ENCODE results near the gene KIAA1328. TPM values are rescaled to one million over a fixed set of nuclear protein-coding genes. Genes with fewer than 3 reads are reported as not detected.

KIAA1328 gene
- total RNA-seq, 4 donors from 2014 or later, result 12.3 to 16.6 (median 13.1) TPM

DNA sequence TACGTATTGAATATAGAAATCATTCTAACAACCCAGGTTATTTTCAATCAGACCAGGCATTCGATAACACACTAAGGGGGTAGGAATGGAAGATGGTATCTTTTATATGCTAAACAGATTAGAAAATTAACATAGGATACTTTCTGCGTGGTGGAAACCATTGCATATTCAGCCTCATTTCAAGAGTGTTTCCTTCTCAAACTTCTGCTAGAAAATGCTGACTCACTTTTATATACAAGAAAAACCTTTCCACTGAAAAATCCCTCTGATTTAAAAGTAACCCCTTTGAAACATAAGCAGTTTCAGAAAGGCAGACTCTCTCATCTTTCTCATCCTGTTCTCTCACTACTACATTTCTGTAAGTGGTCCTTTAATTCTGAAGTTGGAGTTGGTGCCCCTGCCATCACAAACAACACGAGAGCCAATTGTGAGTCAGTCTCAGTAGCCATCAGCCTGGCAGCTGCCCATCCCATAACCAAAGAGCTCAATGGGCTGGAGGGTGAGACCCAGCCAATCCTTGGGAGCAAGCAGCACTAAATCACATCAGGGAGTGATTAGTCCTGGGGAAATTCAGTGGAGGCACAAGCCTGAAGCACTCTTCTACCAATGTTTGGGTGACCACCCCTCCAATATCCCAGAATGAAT lies 393.5 kb downstream of the KIAA1328 start:
- Histone ChIP-seq H3K36me3 (peaks cover 0 to 11% (median 2%) of the 10 kb centered on the region in 4 donors), H3K4me3 (no peak overlapping the region), H3K9me3 (no peaks in the 10 kb centered on the region), H3K4me1 (no peaks in the 10 kb centered on the region), H3K27me3 (no peaks in the 10 kb centered on the region), H3K27ac (replicated peaks in 1 of 4) (no peak overlapping the region)
- intact Hi-C loops (cut with DNase I), result no loop called here
- no peak for DNase-seq (ENCODE audit: extremely low spot score)
- WGBS, result 91% methylated on average over 4 of the region's 4 CpGs
- TF ChIP-seq EP300 (IDR thresholded peaks at IDR 0.05), result no peak
- TF ChIP-seq, protein P1, sequence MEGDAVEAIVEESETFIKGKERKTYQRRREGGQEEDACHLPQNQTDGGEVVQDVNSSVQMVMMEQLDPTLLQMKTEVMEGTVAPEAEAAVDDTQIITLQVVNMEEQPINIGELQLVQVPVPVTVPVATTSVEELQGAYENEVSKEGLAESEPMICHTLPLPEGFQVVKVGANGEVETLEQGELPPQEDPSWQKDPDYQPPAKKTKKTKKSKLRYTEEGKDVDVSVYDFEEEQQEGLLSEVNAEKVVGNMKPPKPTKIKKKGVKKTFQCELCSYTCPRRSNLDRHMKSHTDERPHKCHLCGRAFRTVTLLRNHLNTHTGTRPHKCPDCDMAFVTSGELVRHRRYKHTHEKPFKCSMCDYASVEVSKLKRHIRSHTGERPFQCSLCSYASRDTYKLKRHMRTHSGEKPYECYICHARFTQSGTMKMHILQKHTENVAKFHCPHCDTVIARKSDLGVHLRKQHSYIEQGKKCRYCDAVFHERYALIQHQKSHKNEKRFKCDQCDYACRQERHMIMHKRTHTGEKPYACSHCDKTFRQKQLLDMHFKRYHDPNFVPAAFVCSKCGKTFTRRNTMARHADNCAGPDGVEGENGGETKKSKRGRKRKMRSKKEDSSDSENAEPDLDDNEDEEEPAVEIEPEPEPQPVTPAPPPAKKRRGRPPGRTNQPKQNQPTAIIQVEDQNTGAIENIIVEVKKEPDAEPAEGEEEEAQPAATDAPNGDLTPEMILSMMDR (IDR thresholded peaks at IDR 0.05), result no peak
- TF ChIP-seq POLR2A (IDR thresholded peaks at IDR 0.05; ENCODE audit: low read depth), result no peak
- no peak for TF ChIP-seq POLR2AphosphoS5 (IDR thresholded peaks at IDR 0.05)

DNA sequence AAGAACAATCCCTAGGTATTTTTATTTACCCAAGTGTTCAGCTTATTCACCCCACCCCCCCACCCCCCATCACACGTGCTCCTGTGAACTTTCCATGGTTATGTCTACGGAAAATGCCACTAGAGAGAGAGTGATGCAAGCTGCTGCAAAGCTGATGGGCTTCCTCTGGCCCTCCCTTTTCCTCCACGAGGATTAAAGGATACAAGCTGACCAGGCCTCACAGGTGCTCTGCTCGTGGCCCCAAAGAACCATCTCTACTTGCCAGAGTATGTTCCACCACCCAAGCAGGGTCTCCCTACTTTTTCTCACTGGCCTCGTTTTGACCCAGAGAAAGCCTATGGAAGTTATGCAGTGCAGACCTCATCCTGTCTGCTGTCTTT lies 394.1 kb downstream of the KIAA1328 start:
- TF ChIP-seq EP300 (IDR thresholded peaks at IDR 0.05), result no peak
- no peak for TF ChIP-seq POLR2AphosphoS5 (IDR thresholded peaks at IDR 0.05)
- TF ChIP-seq POLR2A (IDR thresholded peaks at IDR 0.05; ENCODE audit: low read depth), result no peak
- TF ChIP-seq, protein P1 (IDR thresholded peaks at IDR 0.05), result no peak
- Histone ChIP-seq H3K27me3 (no peaks in the 10 kb centered on the region), H3K9me3 (no peaks in the 10 kb centered on the region), H3K27ac (replicated peaks in 1 of 4) (no peak overlapping the region), H3K36me3 (peaks cover 0 to 11% (median 2%) of the 10 kb centered on the region in 4 donors), H3K4me3 (no peak overlapping the region), H3K4me1 (no peaks in the 10 kb centered on the region)
- intact Hi-C loops (cut with DNase I), result no loop called here
- no peak for DNase-seq (ENCODE audit: extremely low spot score)
- 64% methylated on average over 5 of the region's 5 CpGs for WGBS

DNA sequence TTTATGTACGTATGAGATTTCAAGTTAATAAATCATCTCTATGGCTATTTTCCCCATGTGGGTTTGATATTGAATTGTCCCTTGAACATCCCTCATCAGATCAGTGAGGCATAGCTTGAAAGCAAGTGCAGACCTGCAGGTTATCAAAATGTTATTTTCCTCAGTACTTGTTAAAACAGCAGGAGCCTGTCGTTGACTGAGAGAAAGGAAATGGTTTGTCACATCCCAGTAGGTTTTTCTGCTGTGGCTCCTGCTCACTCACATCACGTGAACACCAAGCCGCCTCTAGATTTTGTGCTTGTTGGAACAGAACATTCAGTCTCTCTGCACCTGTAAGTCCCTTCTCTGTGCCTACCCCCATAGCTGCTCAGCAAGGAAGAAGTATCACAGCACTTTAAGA lies 396.4 kb downstream of the KIAA1328 start:
- WGBS, result 68% methylated on average over 4 of the region's 4 CpGs
- H3K27me3 ChIP-seq, result no peaks in the 10 kb centered on the region
- no peak for TF ChIP-seq EP300 (IDR thresholded peaks at IDR 0.05)
- TF ChIP-seq, protein P1 (IDR thresholded peaks at IDR 0.05), result no peak
- no peak for TF ChIP-seq POLR2AphosphoS5 (IDR thresholded peaks at IDR 0.05)
- TF ChIP-seq POLR2A (IDR thresholded peaks at IDR 0.05; ENCODE audit: low read depth), result no peak
- peaks cover 0 to 11% (median 2%) of the 10 kb centered on the region in 4 donors for H3K36me3 ChIP-seq
- H3K4me3 ChIP-seq, result no peak overlapping the region
- intact Hi-C loops (cut with DNase I), result no loop called here
- H3K4me1 ChIP-seq, result no peaks in the 10 kb centered on the region
- H3K27ac ChIP-seq (replicated peaks in 1 of 4), result no peak overlapping the region
- DNase-seq (ENCODE audit: extremely low spot score), result no peak
- no peaks in the 10 kb centered on the region for H3K9me3 ChIP-seq

DNA sequence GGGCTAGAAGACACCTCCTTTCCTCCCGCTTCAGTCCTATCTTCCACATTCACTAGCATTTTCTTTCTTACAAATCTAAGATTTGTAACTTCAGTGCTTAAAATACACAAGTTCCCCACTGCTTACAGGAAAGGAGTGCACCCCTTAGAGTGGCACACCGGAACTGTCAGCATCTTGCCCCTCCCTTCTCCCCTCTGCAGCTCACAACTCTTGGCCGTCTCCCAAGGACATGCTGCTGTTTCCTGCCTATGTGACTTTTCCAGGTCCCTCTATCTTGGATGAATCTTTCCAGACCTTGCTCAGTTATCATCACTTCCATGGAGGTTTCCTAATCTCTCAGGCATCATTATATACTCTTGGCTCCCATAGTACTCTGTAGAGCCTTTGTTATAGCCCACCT lies 401.8 kb downstream of the KIAA1328 start:
- WGBS, result 64% methylated on average over 3 of the region's 3 CpGs
- no peak for DNase-seq (ENCODE audit: extremely low spot score)
- no peaks in the 10 kb centered on the region for H3K36me3 ChIP-seq
- TF ChIP-seq POLR2AphosphoS5 (IDR thresholded peaks at IDR 0.05) (no peak), EP300 (IDR thresholded peaks at IDR 0.05) (no peak), POLR2A (IDR thresholded peaks at IDR 0.05; ENCODE audit: low read depth) (no peak)
- TF ChIP-seq, protein P1 (IDR thresholded peaks at IDR 0.05), result no peak
- no peak overlapping the region for H3K4me3 ChIP-seq
- H3K9me3 ChIP-seq, result no peaks in the 10 kb centered on the region
- intact Hi-C loops (cut with DNase I), result no loop called here
- H3K27me3 ChIP-seq, result no peaks in the 10 kb centered on the region
- H3K4me1 ChIP-seq, result peaks cover 0 to 13% (median 11%) of the 10 kb centered on the region in 4 donors
- H3K27ac ChIP-seq (replicated peaks in 1 of 4), result no peak overlapping the region

DNA sequence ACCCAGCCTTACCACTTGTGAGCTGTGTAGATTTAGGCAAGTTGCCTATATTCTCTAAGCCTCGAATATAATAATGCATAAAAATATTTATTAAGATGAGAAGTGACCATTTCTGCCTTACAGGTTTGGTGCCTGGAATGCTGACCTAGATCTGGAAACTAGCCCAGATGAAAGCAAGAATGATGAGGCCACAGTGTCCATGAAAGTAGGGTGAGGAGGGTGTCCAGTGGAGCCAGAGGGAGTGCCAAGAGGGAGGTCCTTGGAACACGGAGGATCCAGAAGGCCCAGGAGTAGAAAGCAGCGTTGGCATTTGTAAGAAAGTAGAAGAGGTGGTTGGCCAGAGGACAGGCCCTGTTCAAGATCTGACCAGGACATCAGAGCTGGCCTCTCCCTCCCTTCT lies 402.3 kb downstream of the KIAA1328 start:
- intact Hi-C loops (cut with DNase I), result no loop called here
- H3K27me3 ChIP-seq, result no peaks in the 10 kb centered on the region
- WGBS, result 71% methylated on average over 3 of the region's 3 CpGs
- TF ChIP-seq EP300 (IDR thresholded peaks at IDR 0.05) (no peak), POLR2AphosphoS5 (IDR thresholded peaks at IDR 0.05) (no peak), POLR2A (IDR thresholded peaks at IDR 0.05; ENCODE audit: low read depth) (no peak)
- no peaks in the 10 kb centered on the region for H3K9me3 ChIP-seq
- H3K36me3 ChIP-seq, result no peaks in the 10 kb centered on the region
- DNase-seq (ENCODE audit: extremely low spot score), result no peak
- no peak overlapping the region for H3K27ac ChIP-seq (replicated peaks in 1 of 4)
- H3K4me3 ChIP-seq, result no peak overlapping the region
- peaks cover 0 to 13% (median 11%) of the 10 kb centered on the region in 4 donors for H3K4me1 ChIP-seq
